Activated T-cell treated with anti-CD3 and anti-CD28 coated beads, Interleukin-2, amount 50 U/mL, for 72 hours (primary cell): Measurements from ENCODE around the gene ADARB2. TPM values are rescaled to one million over a fixed set of nuclear protein-coding genes. Genes with fewer than 3 reads are reported as not detected.

Experiments used
- ATAC-seq, 2 donors: fragments of 150-1000 bp; cut with Tn5 transposase; replicated peaks in 1 of 2; 2 replicates each; pipeline ENCODE4 v1.10.0; 2021; ENCODE audit warnings: moderate library complexity in 2 of 2, mild to moderate bottlenecking in 1 of 2
- DNase-seq, 2 donors: peaks; one replicate each; pipeline ENCODE4 v3.0.0; 2021 to 2022; ENCODE audit warnings: mixed read lengths in 1 of 2
- H3K27ac Mint-ChIP-seq: one replicate; pipeline ENCODE4 v1.8.0; 2022; ENCODE audit warnings: mild to moderate bottlenecking, moderate library complexity, mixed read lengths
- H3K27me3 Mint-ChIP-seq: one replicate; pipeline ENCODE4 v1.8.0; 2022; ENCODE audit warnings: low read depth, mixed read lengths
- H3K36me3 Mint-ChIP-seq, 2 donors: one replicate each; pipeline ENCODE4 v1.8.0; 2022; ENCODE audit warnings: mixed read lengths in 2 of 2, mild to moderate bottlenecking in 1 of 2; ENCODE audit not compliant: insufficient read depth in 2 of 2
- H3K4me1 Mint-ChIP-seq: one replicate; pipeline ENCODE4 v1.8.0; 2022; ENCODE audit warnings: low read depth, mixed read lengths
- H3K4me3 Mint-ChIP-seq, 2 donors: one replicate each; pipeline ENCODE4 v1.8.0; 2022; ENCODE audit warnings: mild to moderate bottlenecking in 2 of 2, mixed read lengths in 2 of 2, moderate library complexity in 2 of 2
- H3K9me3 Mint-ChIP-seq, 2 donors: one replicate each; pipeline ENCODE4 v1.8.0; 2022; ENCODE audit warnings: mixed read lengths in 2 of 2
- total RNA-seq, 2 donors: library from RNA; stranded (reverse); gene quantifications; one replicate each; pipeline ENCODE4 v1.2.3, GENCODE V29; 2022

ADARB2 gene
- total RNA-seq, 2 donors from 2014 or later: 0.60 to 2.0 TPM

GRCh38 chr10:1672001-1672781, 65.1 kb downstream of the ADARB2 start:
- Mint-ChIP-seq H3K27me3 (peaks cover 8% of the 10 kb centered on the region), H3K36me3 (no peaks in the 10 kb centered on the region), H3K27ac (no peak overlapping the region), H3K4me3 (no peak overlapping the region), H3K4me1 (peaks cover 9% of the 10 kb centered on the region), H3K9me3 (no peaks in the 10 kb centered on the region)
- ATAC-seq (no peak), DNase-seq (no peak)

- ATAC-seq: no peak
Measured at GRCh38 chr10:1671366-1672000, 65.8 kb downstream of the ADARB2 start.

GRCh38 chr10:1670541-1671365, 66.6 kb downstream of the ADARB2 start:
- ATAC-seq: no peak
- Mint-ChIP-seq H3K4me1 (peaks cover 9% of the 10 kb centered on the region), H3K36me3 (no peaks in the 10 kb centered on the region), H3K27ac (no peak overlapping the region), H3K9me3 (no peaks in the 10 kb centered on the region), H3K4me3 (no peak overlapping the region), H3K27me3 (peaks cover 8% of the 10 kb centered on the region)
- DNase-seq: no peak

More at GRCh38 chr10:1671366-1672000, 65.8 kb downstream of the ADARB2 start:
- peaks cover 9% of the 10 kb centered on the region for H3K4me1 Mint-ChIP-seq
- DNase-seq: no peak
- no peaks in the 10 kb centered on the region for H3K9me3 Mint-ChIP-seq
- no peak overlapping the region for H3K4me3 Mint-ChIP-seq
- H3K27ac Mint-ChIP-seq: no peak overlapping the region
- no peaks in the 10 kb centered on the region for H3K36me3 Mint-ChIP-seq
- H3K27me3 Mint-ChIP-seq: peaks cover 8% of the 10 kb centered on the region

- no peak overlapping the region for H3K27ac Mint-ChIP-seq
- no peak for ATAC-seq
Measured at GRCh38 chr10:1669433-1669832, 67.9 kb downstream of the ADARB2 start.

GRCh38 chr10:1668399-1668798, 68.9 kb downstream of the ADARB2 start:
- Mint-ChIP-seq H3K36me3 (no peaks in the 10 kb centered on the region), H3K9me3 (no peaks in the 10 kb centered on the region), H3K4me3 (no peak overlapping the region), H3K4me1 (no peaks in the 10 kb centered on the region), H3K27ac (no peak overlapping the region), H3K27me3 (no peaks in the 10 kb centered on the region)
- DNase-seq: no peak
- ATAC-seq: no peak

More at GRCh38 chr10:1669433-1669832, 67.9 kb downstream of the ADARB2 start:
- DNase-seq: no peak
- Mint-ChIP-seq H3K36me3 (no peaks in the 10 kb centered on the region), H3K27me3 (no peaks in the 10 kb centered on the region), H3K9me3 (no peaks in the 10 kb centered on the region), H3K4me1 (peaks cover 2% of the 10 kb centered on the region), H3K4me3 (no peak overlapping the region)

- H3K36me3 Mint-ChIP-seq: no peaks in the 10 kb centered on the region
- H3K9me3 Mint-ChIP-seq: no peaks in the 10 kb centered on the region
- no peaks in the 10 kb centered on the region for H3K4me1 Mint-ChIP-seq
- no peak overlapping the region for H3K4me3 Mint-ChIP-seq
- H3K27ac Mint-ChIP-seq: no peak overlapping the region
- no peak for DNase-seq
- ATAC-seq: no peak
- H3K27me3 Mint-ChIP-seq: no peaks in the 10 kb centered on the region
Measured at GRCh38 chr10:1667392-1667791, 69.9 kb downstream of the ADARB2 start.

- H3K9me3 Mint-ChIP-seq: no peaks in the 10 kb centered on the region
- DNase-seq: no peak
- no peak overlapping the region for H3K27ac Mint-ChIP-seq
- ATAC-seq: no peak
- H3K36me3 Mint-ChIP-seq: no peaks in the 10 kb centered on the region
- no peak overlapping the region for H3K4me3 Mint-ChIP-seq
- peaks cover 3% of the 10 kb centered on the region for H3K27me3 Mint-ChIP-seq
- H3K4me1 Mint-ChIP-seq: no peaks in the 10 kb centered on the region
Measured at GRCh38 chr10:1666147-1666546, 71.2 kb downstream of the ADARB2 start.

- Mint-ChIP-seq H3K36me3 (no peaks in the 10 kb centered on the region), H3K4me3 (no peak overlapping the region), H3K9me3 (no peaks in the 10 kb centered on the region), H3K4me1 (no peaks in the 10 kb centered on the region), H3K27ac (no peak overlapping the region), H3K27me3 (peaks cover 8% of the 10 kb centered on the region)
- ATAC-seq (no peak), DNase-seq (no peak)
Measured at GRCh38 chr10:1665681-1666080, 71.6 kb downstream of the ADARB2 start.

- H3K4me1 Mint-ChIP-seq: no peaks in the 10 kb centered on the region
- H3K4me3 Mint-ChIP-seq: no peak overlapping the region
- ATAC-seq (no peak), DNase-seq (no peak)
- H3K9me3 Mint-ChIP-seq: no peaks in the 10 kb centered on the region
- H3K36me3 Mint-ChIP-seq: no peaks in the 10 kb centered on the region
- no peak overlapping the region for H3K27ac Mint-ChIP-seq
- H3K27me3 Mint-ChIP-seq: peaks cover 10% of the 10 kb centered on the region
Measured at GRCh38 chr10:1665021-1665661, 72.2 kb downstream of the ADARB2 start.

- H3K27me3 Mint-ChIP-seq: peaks cover 10% of the 10 kb centered on the region
- ATAC-seq: no peak
- no peaks in the 10 kb centered on the region for H3K4me1 Mint-ChIP-seq
- H3K36me3 Mint-ChIP-seq: no peaks in the 10 kb centered on the region
- H3K9me3 Mint-ChIP-seq: no peaks in the 10 kb centered on the region
- H3K4me3 Mint-ChIP-seq: no peak overlapping the region
- no peak for DNase-seq
- H3K27ac Mint-ChIP-seq: no peak overlapping the region
Measured at GRCh38 chr10:1664333-1664964, 72.9 kb downstream of the ADARB2 start.

- Mint-ChIP-seq H3K27me3 (peaks cover 15% of the 10 kb centered on the region), H3K4me3 (no peak overlapping the region), H3K4me1 (no peaks in the 10 kb centered on the region), H3K36me3 (no peaks in the 10 kb centered on the region), H3K27ac (no peak overlapping the region), H3K9me3 (no peaks in the 10 kb centered on the region)
- no peak for ATAC-seq
- DNase-seq: no peak
Measured at GRCh38 chr10:1663226-1663625, 74.1 kb downstream of the ADARB2 start.

- H3K4me3 Mint-ChIP-seq: no peak overlapping the region
- peak in 1 of 2 donors; percentile 38 for ATAC-seq
- H3K36me3 Mint-ChIP-seq: no peaks in the 10 kb centered on the region
- no peak for DNase-seq
- no peaks in the 10 kb centered on the region for H3K9me3 Mint-ChIP-seq
- peaks cover 22% of the 10 kb centered on the region for H3K27me3 Mint-ChIP-seq
- H3K4me1 Mint-ChIP-seq: no peaks in the 10 kb centered on the region
- H3K27ac Mint-ChIP-seq: no peak overlapping the region
Measured at GRCh38 chr10:1662438-1663025, 74.8 kb downstream of the ADARB2 start.
